SH-SY5Y (cell line): ENCODE data around the gene CYP3A4.

ENCODE experiments used
- GATA2 ChIP-seq: IDR thresholded peaks from 2 replicates; pipeline ENCODE4 v1.6.1; 2011; ENCODE audit warnings: mild to moderate bottlenecking, low read depth, low read length
- GATA3 ChIP-seq: IDR thresholded peaks from 2 replicates; pipeline ENCODE4 v1.6.1; 2011; ENCODE audit warnings: low read depth, mild to moderate bottlenecking, low read length, moderate library complexity

DNA sequence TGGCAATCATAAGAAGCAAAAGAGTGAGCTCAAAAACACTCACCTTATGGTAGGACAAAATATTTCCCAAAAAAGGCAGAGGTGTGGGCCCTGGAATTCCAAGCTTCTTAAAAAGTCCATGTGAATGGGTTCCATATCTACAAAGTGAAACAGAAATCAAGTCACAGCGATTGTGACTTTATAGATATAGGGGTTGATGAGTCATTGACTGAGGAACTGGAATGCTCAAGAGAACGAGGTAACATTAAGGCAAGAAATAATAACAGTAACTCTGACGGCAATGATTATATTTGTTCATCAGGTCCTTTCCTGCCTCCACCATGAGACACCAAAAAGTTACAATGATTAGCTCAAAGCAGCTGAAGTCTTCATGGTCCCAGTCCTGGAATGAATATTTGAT, 4.0 kb downstream of the CYP3A4 start:
- no peak for TF ChIP-seq GATA2
- no peak for TF ChIP-seq GATA3
